WTC11 (cell line): ENCODE data around the gene DRC3. TPM values are rescaled to one million over a fixed set of nuclear protein-coding genes. Genes with fewer than 3 reads are reported as not detected.

Source experiments
- ATAC-seq: fragments of 200-7000 bp; cut with Tn5 transposase; 2 replicates; pipeline ENCODE4 v1.10.0; 2021; ENCODE audit warnings: mild to moderate bottlenecking, moderate library complexity
- CTCF ChIA-PET: fragments of 300-600 bp; sonication (Branson Sonifier 250); formaldehyde crosslinking; loops from one replicate; lab custom pipeline; 2021; ENCODE audit warnings: antibody characterized with exemption; lab: Charles Lee
- POLR2A ChIA-PET: fragments of 350-600 bp; sonication (Branson Sonifier 250); formaldehyde crosslinking; loops from one replicate; lab custom pipeline; 2021; ENCODE audit warnings: antibody characterized with exemption; lab: Charles Lee
- DNase-seq: peaks from one replicate; pipeline ENCODE4 v3.0.0; 2021; ENCODE audit warnings: low spot score
- H3K27ac Mint-ChIP-seq: 2 replicates; pipeline ENCODE4 v1.8.0; 2021; ENCODE audit warnings: mixed read lengths
- H3K27me3 Mint-ChIP-seq: 2 replicates; pipeline ENCODE4 v1.8.0; 2021; ENCODE audit warnings: low read depth, mild to moderate bottlenecking, moderate library complexity, mixed read lengths
- H3K36me3 Mint-ChIP-seq: 2 replicates; pipeline ENCODE4 v1.8.0; 2021; ENCODE audit warnings: mixed read lengths
- H3K4me1 Mint-ChIP-seq: 2 replicates; pipeline ENCODE4 v1.8.0; 2022; ENCODE audit warnings: mixed read lengths
- H3K4me3 Mint-ChIP-seq: 2 replicates; pipeline ENCODE4 v1.8.0; 2021; ENCODE audit warnings: mild to moderate bottlenecking, moderate library complexity, mixed read lengths
- H3K9me3 Mint-ChIP-seq: 2 replicates; pipeline ENCODE4 v1.8.0; 2021; ENCODE audit warnings: mixed read lengths
- AFF4 ChIP-seq: sonication (generic); formaldehyde crosslinking; IDR thresholded peaks from 2 replicates; pipeline ENCODE4 v1.8.1; 2023; ENCODE audit warnings: mild to moderate bottlenecking, missing genetic modification reagents, borderline replicate concordance
- CDX4 ChIP-seq: fragments of 250-450 bp; sonication (Bioruptor Pico); IDR thresholded peaks from 2 replicates; pipeline ENCODE4 v1.9.0; 2021; ENCODE audit warnings: moderate library complexity, mild to moderate bottlenecking, inconsistent platforms, borderline replicate concordance
- EMX1 ChIP-seq: fragments of 250-450 bp; sonication (Bioruptor Pico); IDR thresholded peaks from 2 replicates; pipeline ENCODE4 v1.8.0; 2021; ENCODE audit warnings: mild to moderate bottlenecking
- FOXK1 ChIP-seq: sonication (generic); formaldehyde crosslinking; IDR thresholded peaks from 2 replicates; pipeline ENCODE4 v1.8.0; 2022; ENCODE audit warnings: mild to moderate bottlenecking, moderate library complexity, missing genetic modification reagents
- FOXP1 ChIP-seq: sonication (generic); formaldehyde crosslinking; IDR thresholded peaks from 2 replicates; pipeline ENCODE4 v1.8.0; 2022; ENCODE audit warnings: missing genetic modification reagents, mild to moderate bottlenecking, moderate library complexity, borderline replicate concordance
- HMGA2 ChIP-seq: fragments of 250-450 bp; sonication (Bioruptor Pico); IDR thresholded peaks from 2 replicates; pipeline ENCODE4 v1.4.0; 2021; ENCODE audit warnings: mild to moderate bottlenecking, moderate library complexity
- MAX ChIP-seq: sonication (generic); formaldehyde crosslinking; IDR thresholded peaks from 2 replicates; pipeline ENCODE4 v1.8.0; 2022; ENCODE audit warnings: mild to moderate bottlenecking, missing genetic modification reagents
- MXD4 ChIP-seq: fragments of 250-450 bp; sonication (Bioruptor Pico); IDR thresholded peaks from 2 replicates; pipeline ENCODE4 v1.8.0; 2021; ENCODE audit warnings: mild to moderate bottlenecking, moderate library complexity, borderline replicate concordance
- OVOL2 ChIP-seq: fragments of 250-450 bp; sonication (Bioruptor Pico); IDR thresholded peaks from 2 replicates; pipeline ENCODE4 v1.9.0; 2021; ENCODE audit warnings: mild to moderate bottlenecking, borderline replicate concordance
- PRDM15 ChIP-seq: sonication (generic); formaldehyde crosslinking; IDR thresholded peaks from 2 replicates; pipeline ENCODE4 v1.8.0; 2022; ENCODE audit warnings: missing genetic modification reagents
- PRRX2 ChIP-seq: fragments of 250-450 bp; sonication (Bioruptor Pico); IDR thresholded peaks from 2 replicates; pipeline ENCODE4 v1.8.0; 2021; ENCODE audit warnings: mild to moderate bottlenecking
- RELA ChIP-seq: sonication (generic); formaldehyde crosslinking; IDR thresholded peaks from 2 replicates; pipeline ENCODE4 v1.8.1; 2022; ENCODE audit warnings: missing genetic modification reagents, mild to moderate bottlenecking, borderline replicate concordance
- TCF7 ChIP-seq: sonication (generic); formaldehyde crosslinking; IDR thresholded peaks from 2 replicates; pipeline ENCODE4 v1.8.0; 2022; ENCODE audit warnings: mild to moderate bottlenecking, low read depth, missing genetic modification reagents, moderate library complexity
- ZNF219 ChIP-seq: sonication (generic); formaldehyde crosslinking; IDR thresholded peaks from 2 replicates; pipeline ENCODE4 v1.8.0; 2023; ENCODE audit warnings: missing genetic modification reagents, mild to moderate bottlenecking, borderline replicate concordance
- ZNF263 ChIP-seq: sonication (generic); formaldehyde crosslinking; IDR thresholded peaks from 2 replicates; pipeline ENCODE4 v1.8.1; 2022; ENCODE audit warnings: low read depth, mild to moderate bottlenecking, moderate library complexity, missing genetic modification reagents
- total RNA-seq: library from RNA; stranded (reverse); gene quantifications from 3 replicates; pipeline ENCODE4 v1.2.3, GENCODE V29; 2021
- TF ChIP-seq, protein P1 (sequence below): sonication (generic); formaldehyde crosslinking; IDR thresholded peaks from 2 replicates; pipeline ENCODE4 v1.8.1; 2023; ENCODE audit warnings: mild to moderate bottlenecking, moderate library complexity, missing genetic modification reagents

DRC3 gene
- total RNA-seq, 1 experiment from 2014 or later: 0.42 TPM

GRCh38 chr17:18041776-18042175 lies 69.1 kb downstream of the DRC3 start (continued):
- TF ChIP-seq AFF4 (CRISPR knock-in tag) (no peak), CDX4 (CRISPR knock-in tag) (no peak), OVOL2 (CRISPR knock-in tag) (no peak), MXD4 (CRISPR knock-in tag) (no peak), FOXK1 (CRISPR knock-in tag) (no peak), HMGA2 (CRISPR knock-in tag) (no peak), FOXP1 (CRISPR knock-in tag) (no peak)
- TF ChIP-seq, all 79 proteins: peak for 0

DNA sequence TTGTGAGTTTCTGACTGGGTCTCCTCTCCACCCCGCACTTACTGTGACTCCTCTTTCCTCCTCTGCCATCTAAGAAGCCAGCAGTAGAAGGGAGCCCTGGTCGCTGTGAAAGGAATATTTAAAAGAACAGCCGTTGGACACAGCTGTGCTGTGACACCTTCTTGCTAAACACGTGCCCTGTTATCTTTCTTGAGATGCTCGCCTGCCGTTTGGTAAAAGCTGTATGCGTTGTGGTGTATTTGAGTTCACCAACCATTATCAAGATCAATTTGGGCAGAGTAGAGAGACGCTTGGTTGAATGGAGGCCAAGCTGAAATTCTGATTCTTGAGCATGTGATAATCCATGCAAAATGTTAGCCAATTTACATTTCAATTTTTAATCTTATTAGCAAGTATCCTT lies 70.3 kb downstream of the DRC3 start:
- H3K36me3 Mint-ChIP-seq: peaks cover 19% of the 10 kb centered on the region
- ATAC-seq: no peak
- no peak overlapping the region for H3K27ac Mint-ChIP-seq
- TF ChIP-seq ZNF219 (CRISPR knock-in tag): no peak
- no peak for TF ChIP-seq PRDM15 (CRISPR knock-in tag)
- no peak for TF ChIP-seq ZNF263 (CRISPR knock-in tag)
- no peak for TF ChIP-seq RELA
- no peak for TF ChIP-seq MAX
- no peak for TF ChIP-seq EMX1 (CRISPR knock-in tag)
- TF ChIP-seq PRRX2 (CRISPR knock-in tag): no peak
- TF ChIP-seq, protein P1, sequence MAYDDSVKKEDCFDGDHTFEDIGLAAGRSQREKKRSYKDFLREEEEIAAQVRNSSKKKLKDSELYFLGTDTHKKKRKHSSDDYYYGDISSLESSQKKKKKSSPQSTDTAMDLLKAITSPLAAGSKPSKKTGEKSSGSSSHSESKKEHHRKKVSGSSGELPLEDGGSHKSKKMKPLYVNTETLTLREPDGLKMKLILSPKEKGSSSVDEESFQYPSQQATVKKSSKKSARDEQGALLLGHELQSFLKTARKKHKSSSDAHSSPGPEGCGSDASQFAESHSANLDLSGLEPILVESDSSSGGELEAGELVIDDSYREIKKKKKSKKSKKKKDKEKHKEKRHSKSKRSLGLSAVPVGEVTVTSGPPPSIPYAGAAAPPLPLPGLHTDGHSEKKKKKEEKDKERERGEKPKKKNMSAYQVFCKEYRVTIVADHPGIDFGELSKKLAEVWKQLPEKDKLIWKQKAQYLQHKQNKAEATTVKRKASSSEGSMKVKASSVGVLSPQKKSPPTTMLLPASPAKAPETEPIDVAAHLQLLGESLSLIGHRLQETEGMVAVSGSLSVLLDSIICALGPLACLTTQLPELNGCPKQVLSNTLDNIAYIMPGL (CRISPR knock-in tag): no peak
- no peak for TF ChIP-seq TCF7 (CRISPR knock-in tag)
- H3K9me3 Mint-ChIP-seq: no peaks in the 10 kb centered on the region
- no peak overlapping the region for H3K4me3 Mint-ChIP-seq
- H3K4me1 Mint-ChIP-seq: peaks cover 22% of the 10 kb centered on the region
- CTCF ChIA-PET: interaction anchor here (1.2 kb wide), 1 partner anchor 773 kb away, joined by 3 read pairs; no protein-coding TSS in a partner anchor
- H3K27me3 Mint-ChIP-seq: no peaks in the 10 kb centered on the region; the same call in 1 of the 2 replicates
- DNase-seq: no peak
- POLR2A ChIA-PET: no interaction called here
